Measurements from ENCODE around the gene FAM120B.

Gene FAM120B

DNA sequence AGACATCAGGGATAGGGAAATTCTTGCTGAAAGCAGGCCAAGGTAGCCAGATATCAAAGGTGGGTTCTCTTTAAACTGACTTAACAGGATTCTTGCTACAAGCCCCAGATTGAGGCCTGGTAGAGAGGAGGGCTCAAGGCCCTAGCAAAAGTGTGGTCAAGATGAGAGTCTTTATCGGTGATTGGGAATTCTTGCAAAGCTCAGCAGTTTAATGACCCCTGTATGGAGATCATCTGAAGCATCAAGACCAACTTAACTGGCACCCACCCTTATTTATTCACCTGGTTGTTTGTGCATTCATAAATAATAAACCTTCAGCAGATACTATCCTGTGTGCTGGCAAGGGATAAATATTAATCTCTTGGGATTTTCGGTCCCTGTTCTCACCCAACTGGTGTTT is 6.3 kb downstream of the FAM120B start (continued):
- TF ChIP-seq, protein P1, sequence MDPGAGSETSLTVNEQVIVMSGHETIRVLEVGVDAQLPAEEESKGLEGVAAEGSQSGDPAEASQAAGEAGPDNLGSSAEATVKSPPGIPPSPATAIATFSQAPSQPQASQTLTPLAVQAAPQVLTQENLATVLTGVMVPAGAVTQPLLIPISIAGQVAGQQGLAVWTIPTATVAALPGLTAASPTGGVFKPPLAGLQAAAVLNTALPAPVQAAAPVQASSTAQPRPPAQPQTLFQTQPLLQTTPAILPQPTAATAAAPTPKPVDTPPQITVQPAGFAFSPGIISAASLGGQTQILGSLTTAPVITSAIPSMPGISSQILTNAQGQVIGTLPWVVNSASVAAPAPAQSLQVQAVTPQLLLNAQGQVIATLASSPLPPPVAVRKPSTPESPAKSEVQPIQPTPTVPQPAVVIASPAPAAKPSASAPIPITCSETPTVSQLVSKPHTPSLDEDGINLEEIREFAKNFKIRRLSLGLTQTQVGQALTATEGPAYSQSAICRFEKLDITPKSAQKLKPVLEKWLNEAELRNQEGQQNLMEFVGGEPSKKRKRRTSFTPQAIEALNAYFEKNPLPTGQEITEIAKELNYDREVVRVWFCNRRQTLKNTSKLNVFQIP (CRISPR knock-in tag; IDR thresholded peaks at IDR 0.05; ENCODE audit: borderline replicate concordance, low read depth), result no peak
- TF ChIP-seq ZNF8 (CRISPR knock-in tag; IDR thresholded peaks at IDR 0.05), result no peak
- TF ChIP-seq ISL1 (CRISPR knock-in tag; IDR thresholded peaks at IDR 0.05), result no peak
- TF ChIP-seq, protein P2, sequence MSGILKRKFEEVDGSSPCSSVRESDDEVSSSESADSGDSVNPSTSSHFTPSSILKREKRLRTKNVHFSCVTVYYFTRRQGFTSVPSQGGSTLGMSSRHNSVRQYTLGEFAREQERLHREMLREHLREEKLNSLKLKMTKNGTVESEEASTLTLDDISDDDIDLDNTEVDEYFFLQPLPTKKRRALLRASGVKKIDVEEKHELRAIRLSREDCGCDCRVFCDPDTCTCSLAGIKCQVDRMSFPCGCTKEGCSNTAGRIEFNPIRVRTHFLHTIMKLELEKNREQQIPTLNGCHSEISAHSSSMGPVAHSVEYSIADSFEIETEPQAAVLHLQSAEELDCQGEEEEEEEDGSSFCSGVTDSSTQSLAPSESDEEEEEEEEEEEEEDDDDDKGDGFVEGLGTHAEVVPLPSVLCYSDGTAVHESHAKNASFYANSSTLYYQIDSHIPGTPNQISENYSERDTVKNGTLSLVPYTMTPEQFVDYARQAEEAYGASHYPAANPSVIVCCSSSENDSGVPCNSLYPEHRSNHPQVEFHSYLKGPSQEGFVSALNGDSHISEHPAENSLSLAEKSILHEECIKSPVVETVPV (CRISPR knock-in tag; IDR thresholded peaks at IDR 0.05), result no peak
- TF ChIP-seq PPARA (CRISPR knock-in tag; IDR thresholded peaks at IDR 0.05; ENCODE audit: borderline replicate concordance), result no peak
- TF ChIP-seq ZFP30 (CRISPR knock-in tag; IDR thresholded peaks at IDR 0.05), result no peak
- TF ChIP-seq ZNF70 (CRISPR knock-in tag; IDR thresholded peaks at IDR 0.05), result no peak

DNA sequence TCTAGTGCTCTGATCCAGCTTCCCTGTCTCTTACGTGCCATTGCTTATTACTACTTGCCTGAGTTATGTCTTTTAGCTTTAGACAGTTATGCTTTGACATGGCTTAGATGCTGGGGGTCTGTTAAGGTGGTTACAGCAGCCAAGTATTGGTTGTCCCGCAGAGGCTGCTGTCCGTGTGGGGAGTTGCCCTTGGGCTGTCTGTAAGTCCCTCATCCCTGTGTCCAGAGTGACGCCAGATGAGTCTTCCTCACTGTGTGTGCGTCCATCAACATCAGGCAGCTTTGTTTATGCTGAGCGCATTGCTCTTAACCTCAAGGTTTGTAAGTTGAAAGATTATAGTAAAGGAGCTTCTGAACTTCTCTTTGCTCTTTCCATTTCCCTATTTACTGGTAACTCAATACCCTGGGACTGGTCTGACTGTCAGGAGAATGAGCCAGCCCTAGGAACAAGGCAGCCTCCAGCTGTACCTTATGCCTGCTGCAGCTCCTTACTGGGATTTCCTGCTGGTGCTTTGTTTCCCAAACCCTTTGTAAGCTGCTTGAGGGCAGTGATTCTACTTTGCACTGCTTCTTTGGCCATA is 7.2 kb downstream of the FAM120B start:
- TF ChIP-seq, protein P2 (CRISPR knock-in tag; IDR thresholded peaks at IDR 0.05), result no peak
- no peak for TF ChIP-seq ARNTL (CRISPR knock-in tag; IDR thresholded peaks at IDR 0.05; ENCODE audit: borderline replicate concordance, low read depth)
- TF ChIP-seq, protein P3, sequence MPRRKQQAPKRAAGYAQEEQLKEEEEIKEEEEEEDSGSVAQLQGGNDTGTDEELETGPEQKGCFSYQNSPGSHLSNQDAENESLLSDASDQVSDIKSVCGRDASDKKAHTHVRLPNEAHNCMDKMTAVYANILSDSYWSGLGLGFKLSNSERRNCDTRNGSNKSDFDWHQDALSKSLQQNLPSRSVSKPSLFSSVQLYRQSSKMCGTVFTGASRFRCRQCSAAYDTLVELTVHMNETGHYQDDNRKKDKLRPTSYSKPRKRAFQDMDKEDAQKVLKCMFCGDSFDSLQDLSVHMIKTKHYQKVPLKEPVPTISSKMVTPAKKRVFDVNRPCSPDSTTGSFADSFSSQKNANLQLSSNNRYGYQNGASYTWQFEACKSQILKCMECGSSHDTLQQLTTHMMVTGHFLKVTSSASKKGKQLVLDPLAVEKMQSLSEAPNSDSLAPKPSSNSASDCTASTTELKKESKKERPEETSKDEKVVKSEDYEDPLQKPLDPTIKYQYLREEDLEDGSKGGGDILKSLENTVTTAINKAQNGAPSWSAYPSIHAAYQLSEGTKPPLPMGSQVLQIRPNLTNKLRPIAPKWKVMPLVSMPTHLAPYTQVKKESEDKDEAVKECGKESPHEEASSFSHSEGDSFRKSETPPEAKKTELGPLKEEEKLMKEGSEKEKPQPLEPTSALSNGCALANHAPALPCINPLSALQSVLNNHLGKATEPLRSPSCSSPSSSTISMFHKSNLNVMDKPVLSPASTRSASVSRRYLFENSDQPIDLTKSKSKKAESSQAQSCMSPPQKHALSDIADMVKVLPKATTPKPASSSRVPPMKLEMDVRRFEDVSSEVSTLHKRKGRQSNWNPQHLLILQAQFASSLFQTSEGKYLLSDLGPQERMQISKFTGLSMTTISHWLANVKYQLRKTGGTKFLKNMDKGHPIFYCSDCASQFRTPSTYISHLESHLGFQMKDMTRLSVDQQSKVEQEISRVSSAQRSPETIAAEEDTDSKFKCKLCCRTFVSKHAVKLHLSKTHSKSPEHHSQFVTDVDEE (CRISPR knock-in tag; IDR thresholded peaks at IDR 0.05), result no peak
- TF ChIP-seq OSR1 (CRISPR knock-in tag; IDR thresholded peaks at IDR 0.05), result no peak
- TF ChIP-seq, protein P4, sequence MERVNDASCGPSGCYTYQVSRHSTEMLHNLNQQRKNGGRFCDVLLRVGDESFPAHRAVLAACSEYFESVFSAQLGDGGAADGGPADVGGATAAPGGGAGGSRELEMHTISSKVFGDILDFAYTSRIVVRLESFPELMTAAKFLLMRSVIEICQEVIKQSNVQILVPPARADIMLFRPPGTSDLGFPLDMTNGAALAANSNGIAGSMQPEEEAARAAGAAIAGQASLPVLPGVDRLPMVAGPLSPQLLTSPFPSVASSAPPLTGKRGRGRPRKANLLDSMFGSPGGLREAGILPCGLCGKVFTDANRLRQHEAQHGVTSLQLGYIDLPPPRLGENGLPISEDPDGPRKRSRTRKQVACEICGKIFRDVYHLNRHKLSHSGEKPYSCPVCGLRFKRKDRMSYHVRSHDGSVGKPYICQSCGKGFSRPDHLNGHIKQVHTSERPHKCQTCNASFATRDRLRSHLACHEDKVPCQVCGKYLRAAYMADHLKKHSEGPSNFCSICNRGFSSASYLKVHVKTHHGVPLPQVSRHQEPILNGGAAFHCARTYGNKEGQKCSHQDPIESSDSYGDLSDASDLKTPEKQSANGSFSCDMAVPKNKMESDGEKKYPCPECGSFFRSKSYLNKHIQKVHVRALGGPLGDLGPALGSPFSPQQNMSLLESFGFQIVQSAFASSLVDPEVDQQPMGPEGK (CRISPR knock-in tag; IDR thresholded peaks at IDR 0.05; ENCODE audit: borderline replicate concordance), result no peak
- no peak for TF ChIP-seq ZNF8 (CRISPR knock-in tag; IDR thresholded peaks at IDR 0.05)
- TF ChIP-seq PPARA (CRISPR knock-in tag; IDR thresholded peaks at IDR 0.05; ENCODE audit: borderline replicate concordance), result no peak
- TF ChIP-seq TOX (CRISPR knock-in tag; IDR thresholded peaks at IDR 0.05; ENCODE audit: borderline replicate concordance), result no peak
- no peak for TF ChIP-seq SNAI2 (CRISPR knock-in tag; IDR thresholded peaks at IDR 0.05)
- TF ChIP-seq, protein P5, sequence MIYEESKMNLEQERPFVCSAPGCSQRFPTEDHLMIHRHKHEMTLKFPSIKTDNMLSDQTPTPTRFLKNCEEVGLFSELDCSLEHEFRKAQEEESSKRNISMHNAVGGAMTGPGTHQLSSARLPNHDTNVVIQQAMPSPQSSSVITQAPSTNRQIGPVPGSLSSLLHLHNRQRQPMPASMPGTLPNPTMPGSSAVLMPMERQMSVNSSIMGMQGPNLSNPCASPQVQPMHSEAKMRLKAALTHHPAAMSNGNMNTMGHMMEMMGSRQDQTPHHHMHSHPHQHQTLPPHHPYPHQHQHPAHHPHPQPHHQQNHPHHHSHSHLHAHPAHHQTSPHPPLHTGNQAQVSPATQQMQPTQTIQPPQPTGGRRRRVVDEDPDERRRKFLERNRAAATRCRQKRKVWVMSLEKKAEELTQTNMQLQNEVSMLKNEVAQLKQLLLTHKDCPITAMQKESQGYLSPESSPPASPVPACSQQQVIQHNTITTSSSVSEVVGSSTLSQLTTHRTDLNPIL (CRISPR knock-in tag; IDR thresholded peaks at IDR 0.05; ENCODE audit: low read depth), result no peak
- TF ChIP-seq BACH2 (CRISPR knock-in tag; IDR thresholded peaks at IDR 0.05; ENCODE audit: borderline replicate concordance), result no peak
- no peak for TF ChIP-seq TCF4 (CRISPR knock-in tag; IDR thresholded peaks at IDR 0.05; ENCODE audit: borderline replicate concordance)
- TF ChIP-seq CSDC2 (CRISPR knock-in tag; IDR thresholded peaks at IDR 0.05), result no peak
- no peak for TF ChIP-seq ZFP30 (CRISPR knock-in tag; IDR thresholded peaks at IDR 0.05)
- TF ChIP-seq ZC3H10 (CRISPR knock-in tag; IDR thresholded peaks at IDR 0.05), result no peak
- no peak for TF ChIP-seq GLIS3 (CRISPR knock-in tag; IDR thresholded peaks at IDR 0.05)
- TF ChIP-seq RARB (CRISPR knock-in tag; IDR thresholded peaks at IDR 0.05), result no peak
- TF ChIP-seq ZFP3 (CRISPR knock-in tag; IDR thresholded peaks at IDR 0.05), result no peak
- ATAC-seq, result no peak
